VCaP (cell line): ENCODE data around the gene SCNN1A.
"Not testable (repeated sequence)": the region's sequence is repeated elsewhere in the genome, so short reads cannot be mapped to it uniquely, and the experiment has no call there.

Experiments
- H3K27ac ChIP-seq: fragments of 450-650 bp; 2 replicates; pipeline ENCODE4 v1.5.1; 2017
- TF ChIP-seq, protein P1 (sequence below): fragments of 450-650 bp; conservative IDR thresholded peaks from 2 replicates; pipeline ENCODE4 v1.5.1; 2017; ENCODE audit warnings: mild to moderate bottlenecking, moderate library complexity

Gene SCNN1A

DNA sequence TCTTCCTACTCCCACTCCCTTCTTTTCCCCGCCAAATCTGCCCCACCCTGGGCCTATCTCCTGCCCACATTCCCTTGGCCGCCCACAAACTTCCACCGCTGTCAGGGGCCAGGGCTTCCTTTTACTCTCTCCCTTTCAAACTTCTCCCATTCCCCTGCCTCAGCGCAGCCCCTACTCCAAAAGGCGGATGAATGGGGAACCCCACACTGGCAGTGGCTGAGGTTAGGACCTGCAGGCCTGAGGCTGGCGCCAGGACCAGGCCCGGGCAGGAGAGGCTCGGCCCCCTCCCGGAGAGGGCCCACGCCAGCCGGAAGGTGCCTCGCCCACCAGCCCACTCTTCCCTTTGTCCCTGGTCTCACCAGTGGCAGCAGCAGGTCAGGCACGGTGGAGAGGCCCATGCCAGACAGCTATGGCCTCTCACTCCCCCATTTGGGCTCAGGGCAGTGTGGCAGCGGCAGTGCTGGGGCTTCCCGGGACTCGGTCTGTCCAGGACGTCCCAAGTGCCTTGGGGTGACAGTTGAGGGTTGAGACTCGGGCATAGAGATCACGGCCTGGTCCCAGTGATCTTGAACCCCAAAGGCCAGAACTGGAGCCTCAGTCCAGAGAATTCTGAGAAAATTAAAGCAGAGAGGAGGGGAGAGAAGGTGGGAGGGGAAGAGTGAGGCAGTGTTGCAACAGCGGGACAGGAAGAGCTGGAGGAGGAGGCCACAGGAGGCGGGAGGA, 33.8 kb downstream of the SCNN1A start, which contains the start of gene TNFRSF1A:
TNFRSF1A (minus strand) TSS at position 660 of the 723 bp plus-strand sequence; CDS start at position 398, 262 bp downstream.
- H3K27ac ChIP-seq: no peak within 1 kb of the TSS
- TF ChIP-seq, protein P1, sequence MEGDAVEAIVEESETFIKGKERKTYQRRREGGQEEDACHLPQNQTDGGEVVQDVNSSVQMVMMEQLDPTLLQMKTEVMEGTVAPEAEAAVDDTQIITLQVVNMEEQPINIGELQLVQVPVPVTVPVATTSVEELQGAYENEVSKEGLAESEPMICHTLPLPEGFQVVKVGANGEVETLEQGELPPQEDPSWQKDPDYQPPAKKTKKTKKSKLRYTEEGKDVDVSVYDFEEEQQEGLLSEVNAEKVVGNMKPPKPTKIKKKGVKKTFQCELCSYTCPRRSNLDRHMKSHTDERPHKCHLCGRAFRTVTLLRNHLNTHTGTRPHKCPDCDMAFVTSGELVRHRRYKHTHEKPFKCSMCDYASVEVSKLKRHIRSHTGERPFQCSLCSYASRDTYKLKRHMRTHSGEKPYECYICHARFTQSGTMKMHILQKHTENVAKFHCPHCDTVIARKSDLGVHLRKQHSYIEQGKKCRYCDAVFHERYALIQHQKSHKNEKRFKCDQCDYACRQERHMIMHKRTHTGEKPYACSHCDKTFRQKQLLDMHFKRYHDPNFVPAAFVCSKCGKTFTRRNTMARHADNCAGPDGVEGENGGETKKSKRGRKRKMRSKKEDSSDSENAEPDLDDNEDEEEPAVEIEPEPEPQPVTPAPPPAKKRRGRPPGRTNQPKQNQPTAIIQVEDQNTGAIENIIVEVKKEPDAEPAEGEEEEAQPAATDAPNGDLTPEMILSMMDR: no peak

- TF ChIP-seq, protein P1: no peak
- H3K27ac ChIP-seq: peak overlapping the region; percentile 49; the same call in 1 of the 2 replicates
These were observed 34.5 kb downstream of the SCNN1A start for GRCh38 chr12:6340745-6341416.

DNA sequence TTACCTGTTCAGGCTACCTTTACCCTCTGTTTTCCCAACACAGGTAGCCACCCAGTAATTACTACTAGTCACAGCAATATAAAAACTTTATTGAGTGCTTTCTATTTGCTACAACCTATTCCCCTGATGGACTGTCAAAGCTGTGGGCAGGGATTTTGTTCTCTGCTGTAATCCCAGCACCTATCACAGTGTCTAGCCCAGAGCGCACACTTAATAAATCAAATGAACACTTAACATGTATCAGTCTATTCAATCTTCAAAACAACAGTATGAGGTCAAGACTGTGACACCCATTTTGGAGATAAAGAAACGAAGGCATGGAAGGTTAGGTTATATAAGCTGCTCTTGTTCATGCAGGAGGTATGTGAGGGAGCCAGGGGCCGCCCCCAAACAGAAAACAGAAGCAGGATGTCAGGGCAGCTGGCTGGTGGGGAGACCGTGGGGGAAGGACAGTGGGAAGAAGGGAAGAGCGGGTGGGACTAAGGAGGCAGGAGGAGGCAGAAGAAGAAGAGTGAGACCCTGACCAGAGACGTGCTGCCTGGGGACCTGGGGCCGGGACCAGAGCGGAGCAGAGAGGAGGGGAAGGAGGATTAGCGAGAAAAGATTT, 35.2 kb downstream of the SCNN1A start:
- peak overlapping the region; percentile 49; the same call in 1 of the 2 replicates for H3K27ac ChIP-seq
- TF ChIP-seq, protein P1: no peak

DNA sequence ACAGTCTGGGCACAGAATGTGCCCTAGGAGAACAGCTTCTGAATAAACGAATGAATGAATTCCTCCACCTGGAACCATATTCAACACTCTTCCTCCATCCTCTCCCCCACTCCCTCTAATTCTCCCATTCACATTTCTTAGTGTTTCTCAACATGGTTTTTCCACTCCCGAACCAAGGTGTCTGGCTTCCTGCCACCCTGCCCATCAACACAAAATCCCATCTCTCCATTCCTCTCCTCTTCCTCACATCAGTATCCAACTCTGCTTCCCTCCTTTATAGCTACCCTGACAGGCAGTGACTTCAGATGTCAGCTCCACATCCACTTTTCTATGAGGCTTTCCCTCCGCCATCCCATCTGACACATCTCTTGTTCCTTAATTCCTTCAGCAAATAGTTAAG, 36.4 kb downstream of the SCNN1A start:
- TF ChIP-seq, protein P1: no peak
- H3K27ac ChIP-seq: peak overlapping the region; percentile 49; the same call in 1 of the 2 replicates

GRCh38 chr12:6338536-6338935, 36.8 kb downstream of the SCNN1A start:
- not testable (repeated sequence) for H3K27ac ChIP-seq

DNA sequence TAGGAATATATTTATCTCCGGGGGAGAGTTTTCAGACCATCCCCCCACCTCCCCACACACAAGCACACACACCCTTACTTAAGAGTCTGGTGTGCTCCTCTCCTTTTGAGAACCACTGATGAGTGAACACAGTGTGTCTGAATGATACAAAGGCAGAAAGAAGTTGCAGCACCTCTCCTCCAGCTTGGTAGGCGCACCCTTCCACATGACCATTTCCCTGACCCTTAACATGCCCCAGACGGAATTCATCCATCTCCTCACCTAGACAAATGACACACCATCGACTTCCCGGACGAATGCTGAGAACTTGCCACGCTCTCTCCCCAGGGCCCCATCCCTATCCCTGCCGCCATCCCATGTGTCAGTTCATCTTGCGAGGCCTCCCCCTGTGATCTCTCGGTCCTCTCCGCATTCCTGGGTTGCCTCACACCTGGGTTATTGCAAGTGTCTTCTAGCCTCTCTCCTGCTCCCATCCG, 37.4 kb downstream of the SCNN1A start:
- TF ChIP-seq, protein P1: no peak
- H3K27ac ChIP-seq: no peak overlapping the region

DNA sequence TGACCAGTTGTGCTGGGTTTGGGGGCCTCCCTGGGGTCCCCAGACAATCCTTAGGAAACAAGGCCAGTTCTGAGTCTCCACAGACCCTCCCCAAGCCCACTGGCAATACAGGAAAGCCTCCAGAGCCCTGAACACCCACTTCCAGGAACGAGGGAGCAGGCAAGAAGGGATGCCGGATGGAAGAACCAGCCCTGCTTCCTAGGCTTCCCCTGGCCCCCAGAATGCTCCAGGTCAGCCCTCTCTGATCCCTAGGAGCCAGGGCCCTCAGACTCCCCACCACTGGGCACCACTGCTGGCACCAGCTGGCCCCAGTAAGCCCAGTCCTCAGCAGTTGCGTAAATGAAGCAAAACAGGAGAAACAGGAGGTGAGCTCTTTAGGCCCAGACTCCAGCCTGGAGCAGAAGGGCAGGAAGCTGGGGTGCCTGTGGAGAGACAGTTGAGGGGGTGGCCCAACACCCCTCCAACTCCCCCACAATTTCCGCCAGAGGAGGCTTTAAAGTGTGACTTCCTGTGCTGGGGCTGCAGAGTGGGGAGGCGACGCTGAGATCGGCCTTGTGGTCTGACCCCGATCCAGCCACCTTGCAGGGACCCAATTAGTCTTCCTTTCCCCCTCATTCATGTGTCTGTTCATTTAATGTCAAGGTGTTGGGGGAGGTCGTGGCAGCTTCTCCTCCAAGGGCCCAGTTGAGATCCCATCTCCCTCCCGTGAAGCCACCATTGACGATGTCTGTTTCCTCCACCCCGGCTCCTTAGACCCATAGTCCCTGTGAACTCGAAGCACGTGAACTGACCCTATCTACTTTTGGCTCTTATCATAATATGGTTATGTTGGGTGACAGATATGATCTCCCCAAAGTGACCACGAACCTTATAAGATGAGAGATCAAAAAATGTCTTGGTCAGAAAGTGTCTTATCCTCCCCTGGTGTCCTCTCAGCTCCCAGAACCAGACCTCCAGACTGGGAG, 38.2 kb downstream of the SCNN1A start:
- TF ChIP-seq, protein P1: no peak
- H3K27ac ChIP-seq: no peak overlapping the region
